ENCODE results near the gene DCLK1.

DNA sequence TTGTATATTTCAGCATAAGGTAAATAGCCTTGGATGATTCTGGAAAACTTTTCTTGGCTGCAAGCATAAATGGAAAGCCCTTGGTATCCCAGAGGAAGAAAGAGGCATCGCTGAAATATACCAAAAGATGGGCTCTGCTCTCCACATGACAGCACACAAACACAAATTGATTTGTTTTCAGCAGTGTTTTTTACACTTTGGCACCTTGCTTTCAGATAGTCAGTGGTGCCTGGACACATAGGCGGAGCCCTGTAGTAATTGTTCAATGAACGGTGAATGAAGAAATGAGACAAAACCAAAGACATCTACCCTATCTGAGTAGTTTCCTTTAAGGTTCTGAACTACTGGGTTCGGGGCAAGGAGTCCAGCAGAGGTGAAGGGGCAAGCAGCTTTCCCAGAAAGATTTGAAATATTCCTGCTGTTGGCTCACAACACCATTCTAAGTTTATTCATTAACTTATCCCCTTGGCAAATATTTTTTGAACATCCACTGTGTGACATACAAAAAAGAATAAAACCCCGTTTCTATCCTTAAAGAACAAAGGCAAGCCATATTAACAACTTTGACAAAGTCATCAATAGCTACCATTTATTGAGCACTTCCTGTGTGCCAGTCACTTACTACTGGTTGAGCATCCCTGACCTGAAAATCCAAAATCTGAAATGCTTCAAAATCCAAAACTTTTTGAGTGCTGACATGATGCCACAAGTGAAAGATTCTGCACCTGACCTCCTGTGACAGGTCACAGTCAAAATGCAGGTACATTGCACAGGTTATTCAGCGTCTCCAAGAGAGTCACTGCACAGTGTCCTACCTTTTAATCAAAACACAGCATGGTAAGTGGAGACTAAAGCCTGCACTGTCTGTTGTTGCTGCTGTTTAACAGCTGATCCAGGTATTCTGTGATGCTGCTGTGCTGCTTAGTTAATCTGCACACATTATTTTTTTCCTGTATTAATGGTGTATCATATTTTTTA lies 238.1 kb downstream of the DCLK1 start:
- TF ChIP-seq POLR2A (IDR thresholded peaks at IDR 0.05) (no peak), CTCF (IDR thresholded peaks at IDR 0.05) (no peak), POLR2AphosphoS5 (IDR thresholded peaks at IDR 0.05) (no peak), EP300 (IDR thresholded peaks at IDR 0.05) (no peak)
